Left colon (tissue), 2 donors: Measurements from ENCODE around the gene APMAP. TPM values are rescaled to one million over a fixed set of nuclear protein-coding genes. Genes with fewer than 3 reads are reported as not detected.
A peak's percentile ranks its signal among the peaks of the same experiment; 100 is the strongest.
"Not testable (repeated sequence)": the region's sequence is repeated elsewhere in the genome, so short reads cannot be mapped to it uniquely, and the experiment has no call there.

Experiments used
- ATAC-seq: fragments of 200-7000 bp; cut with Tn5 transposase; one replicate; pipeline ENCODE4 v1.9.1; 2020; ENCODE audit warnings: mild to moderate bottlenecking, moderate library complexity
- DNase-seq, 2 donors: peaks; one replicate each; pipeline ENCODE4 v3.0.0-alpha.2; 2020
- intact Hi-C, 2 donors: fragments of 100-400 bp; cut with DNase I in 1 of 2; cut with micrococcal nuclease in 1 of 2; formaldehyde crosslinking; loops; one replicate each; pipeline versions ENCODE4 v1.11.2 to v1.14.0; 2022; cut with DNase I, micrococcal nuclease
- total RNA-seq, 2 donors: library from RNA; stranded (reverse); fragmentation: NEBNext Ultra II Directional; extraction: Animal tissue kit (Norgen Biotek cat#: 25700); gene quantifications; one replicate each; pipeline ENCODE4 v1.2.1, GENCODE V29; 2021
- donor health status: DM: no; HTN: no; CAD: no.
- donor health status: DM: yes; HTN: yes; CAD: no.

The APMAP gene
- total RNA-seq, 2 donors from 2014 or later = 44.5 to 53.4 TPM

DNA sequence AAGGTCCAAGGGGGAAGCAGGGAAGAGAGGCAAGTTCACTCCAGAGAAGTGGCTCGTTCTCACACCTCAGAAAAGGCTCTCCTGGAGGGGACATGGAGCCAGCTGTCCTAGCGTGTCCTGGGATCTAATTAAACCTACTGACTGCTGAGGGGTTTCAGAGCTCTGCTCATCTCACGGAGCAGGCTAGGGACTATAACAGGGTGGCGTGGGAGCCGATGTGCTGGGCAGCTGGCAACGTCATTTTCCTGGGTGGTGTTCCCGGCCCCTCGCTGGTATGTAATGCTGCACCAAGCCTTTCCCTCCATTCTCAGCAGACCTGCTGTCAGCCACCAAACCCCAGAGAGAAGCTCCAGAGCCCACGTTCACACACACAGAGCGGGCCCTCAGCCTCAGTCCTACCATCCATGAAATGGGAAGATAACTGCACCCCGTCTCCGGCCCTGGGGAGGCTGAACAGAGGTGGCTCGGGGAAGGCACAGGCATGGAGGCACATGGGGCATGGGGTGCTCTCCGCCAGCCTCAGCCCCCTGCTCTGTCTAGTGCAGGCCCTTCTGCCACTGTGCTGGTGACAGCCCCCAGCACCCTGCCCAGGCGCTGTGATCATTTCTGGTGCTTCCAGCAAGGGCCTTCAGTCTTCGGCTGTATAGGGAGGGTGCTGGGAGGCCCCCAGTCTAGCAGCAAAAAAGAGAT is 41.6 kb downstream of the APMAP start:
- DNase-seq (no peak), ATAC-seq (no peak)
- intact Hi-C loops = no loop called here

- DNase-seq = no peak
- no peak for ATAC-seq
- intact Hi-C loops = no loop called here
Measured at GRCh38 chr20:24950128-24950835, 42.3 kb downstream of the APMAP start.

- peak; percentile 14 for ATAC-seq
Measured at GRCh38 chr20:24949756-24950127, 42.8 kb downstream of the APMAP start.

DNA sequence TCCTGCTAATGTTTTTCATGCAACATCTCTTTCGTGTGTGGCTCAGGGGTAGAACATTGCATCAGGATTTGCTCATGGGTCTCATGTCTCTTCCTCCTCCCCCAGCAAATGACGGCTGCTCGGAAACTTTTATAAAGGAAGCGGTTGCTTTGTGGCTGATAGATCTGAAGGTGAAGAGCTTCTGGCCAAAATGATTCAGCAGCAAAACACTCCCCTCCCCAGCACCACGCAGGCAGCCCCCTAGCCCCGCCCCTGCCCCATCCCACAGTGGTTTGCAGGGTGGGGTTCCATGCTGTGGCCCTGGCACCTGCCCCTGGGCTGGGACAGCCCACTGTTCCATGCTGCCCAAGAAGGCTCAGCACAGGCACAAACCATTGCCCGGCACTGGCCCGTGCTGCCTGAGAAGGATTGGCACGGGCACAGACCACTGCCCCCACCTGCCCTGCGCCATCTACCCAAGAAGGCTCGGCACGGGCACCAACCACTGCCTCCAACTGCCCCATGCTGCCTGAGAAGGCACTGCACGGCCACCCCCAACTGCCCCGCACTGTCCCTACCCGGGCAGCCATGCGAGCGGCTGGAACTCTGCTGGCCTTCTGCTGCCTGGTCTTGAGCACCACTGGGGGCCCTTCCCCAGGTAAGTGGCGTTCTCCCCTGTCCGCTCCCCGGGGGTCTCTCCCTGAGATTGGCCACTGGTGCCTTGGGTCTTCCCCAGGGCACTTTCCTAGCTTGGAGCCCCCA is 43.4 kb downstream of the APMAP start, which contains the start of gene CST7:
Gene CST7, plus strand, starts transcription at position 331 of the 741 bp plus-strand sequence. Its CDS starts 237 bp downstream, at position 568.
- intact Hi-C loops = no loop called here
- ATAC-seq (peak; percentile 59), DNase-seq (peak; percentile 44 to 56)

More at GRCh38 chr20:24949756-24950127, 42.8 kb downstream of the APMAP start:
- intact Hi-C loops = no loop called here
- DNase-seq = no peak

- intact Hi-C loops, DNase-seq, ATAC-seq: not testable (repeated sequence)
Measured at GRCh38 chr20:24948396-24948938, 44.1 kb downstream of the APMAP start.

DNA sequence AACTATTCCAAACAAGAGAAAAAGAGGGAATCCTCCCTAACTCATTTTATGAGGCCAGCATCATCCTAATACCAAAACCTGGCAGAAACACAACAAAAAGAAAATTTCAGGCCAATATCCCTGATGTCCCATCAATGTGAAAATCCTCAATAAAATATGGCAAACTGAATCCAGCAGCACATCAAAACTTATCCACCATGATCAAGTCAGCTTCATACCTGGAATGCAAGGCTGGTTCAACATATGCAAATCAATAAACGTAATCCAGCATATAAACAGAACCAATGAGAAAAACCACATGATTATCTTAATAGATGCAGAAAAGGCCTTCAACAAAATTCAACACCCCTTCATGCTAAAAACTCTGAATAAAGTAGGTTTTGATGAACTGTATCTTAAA is 46.2 kb downstream of the APMAP start:
- intact Hi-C loops, DNase-seq, ATAC-seq: not testable (repeated sequence)

- intact Hi-C loops = no loop called here
- ATAC-seq = no peak
- DNase-seq = no peak
Measured at GRCh38 chr20:24943731-24944130, 48.8 kb downstream of the APMAP start.

DNA sequence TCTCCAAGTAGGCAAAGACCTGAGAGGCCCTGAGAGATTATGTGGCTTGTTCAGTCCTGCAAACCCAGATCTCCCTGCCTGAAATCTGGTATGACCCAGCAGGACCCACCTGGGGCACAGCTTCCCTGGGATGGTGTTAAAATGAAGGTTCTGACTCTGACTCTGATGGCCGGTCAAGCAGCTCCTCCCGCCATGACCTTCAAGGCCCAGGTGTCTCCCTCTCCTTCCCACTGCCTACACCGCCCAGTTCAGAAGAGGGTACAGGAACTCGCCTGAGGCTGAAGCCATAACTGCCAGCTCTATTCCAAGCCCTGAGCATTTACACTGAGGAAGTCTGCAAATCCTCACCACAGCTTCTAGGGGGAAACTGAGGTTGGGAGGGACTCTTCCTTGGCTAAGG is 49.4 kb downstream of the APMAP start:
- no peak for DNase-seq
- intact Hi-C loops = no loop called here
- ATAC-seq = no peak

DNA sequence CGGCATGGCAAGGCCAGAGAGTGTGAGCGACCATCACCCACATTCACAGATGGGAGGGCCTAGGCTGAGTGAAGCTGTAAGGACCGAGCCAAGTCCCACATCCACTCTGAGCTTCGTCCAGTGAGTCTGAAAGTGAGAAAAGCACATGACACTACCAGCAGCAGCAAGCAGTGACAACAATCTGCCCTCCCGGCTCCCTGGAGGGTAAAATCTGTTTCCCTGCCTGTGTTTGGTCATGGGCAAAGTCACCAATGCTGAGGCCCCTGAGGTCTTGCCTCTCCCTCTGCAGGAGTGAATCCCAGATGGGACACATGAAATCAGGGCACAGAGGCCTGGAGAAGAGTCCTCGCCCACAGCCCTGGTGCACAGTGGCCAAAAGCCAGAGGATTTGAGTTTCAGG is 49.9 kb downstream of the APMAP start:
- intact Hi-C loops = no loop called here
- DNase-seq = no peak
- ATAC-seq = no peak

DNA sequence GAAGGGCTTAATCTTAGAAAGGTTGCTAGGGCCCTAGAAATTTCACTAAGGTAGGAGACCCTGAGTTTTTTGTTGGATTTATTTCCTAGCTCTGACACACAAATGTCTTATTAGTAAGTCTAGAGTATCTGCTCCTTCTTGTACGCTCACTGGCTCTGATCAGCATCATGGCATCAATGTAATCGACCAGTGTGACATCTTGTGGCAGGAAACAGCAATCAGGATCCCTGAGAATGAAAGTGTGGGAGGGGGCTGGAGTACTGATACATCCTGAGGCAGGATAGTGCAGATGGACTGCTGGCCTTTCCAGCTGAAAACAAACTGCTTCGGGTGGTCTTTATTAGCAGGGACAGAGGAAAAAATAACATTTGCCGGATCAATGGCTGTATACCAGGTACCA is 53.5 kb downstream of the APMAP start:
- intact Hi-C loops = no loop called here
- ATAC-seq (no peak), DNase-seq (no peak)

GRCh38 chr20:24938498-24938897 is 54.1 kb downstream of the APMAP start:
- intact Hi-C loops = no loop called here
- ATAC-seq (no peak), DNase-seq (no peak)

- intact Hi-C loops = no loop called here
- DNase-seq (no peak), ATAC-seq (no peak)
Measured at GRCh38 chr20:24937579-24937978, 55.0 kb downstream of the APMAP start.

DNA sequence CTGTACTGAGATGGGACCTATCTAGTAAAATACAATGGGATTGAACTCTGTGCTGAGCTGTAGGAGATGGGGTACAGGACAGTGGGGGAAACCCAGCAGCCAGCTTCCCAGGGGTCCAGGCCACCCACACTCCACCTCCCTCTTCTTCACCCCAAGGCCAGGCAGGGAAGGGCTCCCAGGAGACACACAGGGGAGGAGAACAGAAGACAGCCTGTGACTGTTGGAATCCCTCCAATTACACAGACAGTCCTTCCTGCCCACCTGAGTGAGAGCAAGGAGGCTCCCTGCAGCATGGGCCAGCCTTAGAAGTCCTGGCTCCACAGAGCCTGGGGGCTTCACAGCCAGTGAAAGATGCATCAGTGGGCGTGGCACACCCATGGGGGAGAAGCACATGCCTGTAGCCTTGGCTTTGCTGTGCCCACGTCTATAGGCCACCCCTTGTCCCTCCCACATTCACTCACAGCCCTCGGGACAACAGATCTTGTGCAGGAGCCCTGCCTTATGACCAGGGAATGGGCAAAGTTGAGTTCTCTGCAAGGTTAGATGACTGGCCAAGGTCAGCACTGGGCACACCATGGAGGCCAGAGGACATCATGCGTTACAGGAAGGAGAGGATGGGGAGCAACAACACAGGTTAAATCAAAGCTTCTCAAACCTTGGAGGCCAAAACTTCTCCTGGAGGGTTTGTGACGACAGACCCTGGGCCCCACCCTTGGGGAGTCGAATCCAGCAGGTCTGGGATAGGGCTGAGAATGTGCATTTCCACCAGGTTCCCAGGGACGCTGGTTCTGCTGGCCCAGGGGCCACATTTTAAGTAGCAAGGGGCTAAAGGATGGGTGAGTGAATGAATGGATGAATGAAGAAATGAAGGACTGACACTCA is 55.8 kb downstream of the APMAP start:
- intact Hi-C loops = no loop called here
- no peak for ATAC-seq
- DNase-seq = no peak

- ATAC-seq (no peak), DNase-seq (no peak)
- intact Hi-C loops = no loop called here
Measured at GRCh38 chr20:24935766-24936525, 56.6 kb downstream of the APMAP start.

DNA sequence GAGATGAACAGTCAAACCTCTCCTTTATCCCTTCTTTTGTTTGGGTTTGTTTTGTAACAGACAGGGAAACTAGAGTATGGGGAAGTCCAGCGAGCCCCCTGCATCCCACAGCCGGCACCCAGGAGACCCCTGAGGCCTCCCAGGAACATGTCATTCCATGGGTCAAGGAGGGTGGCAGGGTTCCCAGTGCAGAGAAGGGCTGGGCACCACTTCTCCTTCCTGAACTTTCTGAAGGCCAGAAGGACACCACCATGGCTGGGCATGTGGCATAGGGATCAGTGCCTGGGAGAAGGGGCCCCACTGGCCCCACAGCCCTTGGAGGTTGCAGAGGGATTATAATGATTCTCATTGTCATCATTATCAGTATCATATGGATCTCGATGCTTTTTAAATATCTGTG is 57.4 kb downstream of the APMAP start:
- no peak for DNase-seq
- no peak for ATAC-seq
- intact Hi-C loops = no loop called here

DNA sequence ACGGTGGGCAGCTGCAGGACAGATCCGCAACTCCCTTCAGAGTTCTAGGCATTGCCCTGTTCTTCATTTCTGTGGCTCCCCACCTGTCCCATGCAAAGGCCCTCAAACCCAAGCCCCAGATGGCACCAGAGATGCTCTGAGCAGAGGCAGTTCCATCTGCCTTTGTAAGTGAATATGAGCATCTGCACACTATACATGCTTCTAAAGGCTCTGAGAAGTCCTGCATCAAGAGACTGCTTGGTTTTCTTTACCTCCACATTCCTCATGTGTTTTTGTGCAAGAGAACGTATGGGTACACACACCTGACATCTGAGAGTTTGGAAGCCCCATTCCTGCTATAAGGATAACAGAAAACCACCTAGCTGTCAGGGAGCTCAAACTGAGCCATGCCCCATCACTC is 57.8 kb downstream of the APMAP start:
- no peak for ATAC-seq

DNA sequence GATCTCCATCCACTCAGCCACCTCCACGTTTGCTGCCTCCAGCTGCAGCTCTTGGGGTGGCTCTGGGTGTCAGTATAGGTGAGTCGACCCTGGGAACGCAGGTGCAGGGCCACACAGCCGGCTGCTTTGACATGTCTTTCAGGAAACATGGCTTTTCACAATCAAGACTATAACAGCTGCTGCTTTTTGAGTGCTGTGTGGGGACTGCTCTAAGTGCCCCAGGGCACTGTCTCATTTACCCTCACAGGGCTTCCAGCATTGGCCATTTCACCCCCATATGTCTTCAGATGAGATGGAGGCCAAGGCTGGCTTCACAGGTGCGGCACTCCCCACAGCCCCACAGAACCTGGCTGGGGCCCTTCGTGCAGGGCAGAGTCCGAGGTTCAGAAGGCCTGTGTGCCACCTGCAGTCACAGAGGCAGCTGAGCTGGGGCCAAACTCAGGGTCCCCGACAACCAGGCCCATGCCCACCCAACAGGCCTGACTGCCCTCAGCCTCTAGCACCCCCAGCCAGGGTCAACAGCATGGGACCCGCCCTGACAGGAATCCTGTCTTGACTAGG is 58.4 kb downstream of the APMAP start:
- intact Hi-C loops = no loop called here
- ATAC-seq (peak; percentile 74), DNase-seq (no peak)

More for the DNA sequence above, 57.8 kb downstream of the APMAP start:
- intact Hi-C loops = no loop called here
- no peak for DNase-seq
